MCF 10A (cell line): Measurements from ENCODE around the gene SPOCK2. TPM values are rescaled to one million over a fixed set of nuclear protein-coding genes. Genes with fewer than 3 reads are reported as not detected.

Experiments
- BruUV-seq: library from RNA; stranded (reverse); fragments of 400-500 nt; replicated peaks from 2 replicates; lab custom pipeline; 2021; lab: Mats Ljungman, UMichigan
- CTCF ChIA-PET: fragments of 300-600 bp; sonication (Branson Sonifier 250); formaldehyde crosslinking; extraction: SDS; loops from one replicate; lab custom pipeline; 2021; ENCODE audit warnings: antibody characterized with exemption, inconsistent platforms; lab: Yijun Ruan, JAX
- POLR2A ChIA-PET: fragments of 300-600, 350-650 bp; sonication (Branson Sonifier 250); formaldehyde crosslinking; extraction: SDS; loops from one replicate; lab custom pipeline; 2020; ENCODE audit warnings: antibody characterized with exemption, inconsistent platforms; lab: Yijun Ruan, JAX
- DNase-seq: peaks from one replicate; pipeline ENCODE4 v3.0.0-alpha.2; 2018; ENCODE audit not compliant: unreplicated experiment
- H3K27ac Mint-ChIP-seq: one replicate; pipeline ENCODE4 v1.8.0; 2022; ENCODE audit warnings: mild to moderate bottlenecking, low read depth, mixed read lengths; ENCODE audit not compliant: unreplicated experiment
- H3K27me3 Mint-ChIP-seq: one replicate; pipeline ENCODE4 v1.8.0; 2022; ENCODE audit warnings: mixed read lengths; ENCODE audit not compliant: insufficient read depth, unreplicated experiment
- H3K36me3 Mint-ChIP-seq: one replicate; pipeline ENCODE4 v1.8.0; 2022; ENCODE audit warnings: mild to moderate bottlenecking, moderate library complexity, mixed read lengths; ENCODE audit not compliant: insufficient read depth, unreplicated experiment
- H3K4me1 Mint-ChIP-seq: one replicate; pipeline ENCODE4 v1.8.0; 2022; ENCODE audit warnings: mixed read lengths; ENCODE audit not compliant: insufficient read depth, unreplicated experiment
- H3K4me3 Mint-ChIP-seq: one replicate; pipeline ENCODE4 v1.8.0; 2022; ENCODE audit warnings: mild to moderate bottlenecking, moderate library complexity, mixed read lengths; ENCODE audit not compliant: unreplicated experiment
- H3K9me3 Mint-ChIP-seq: one replicate; pipeline ENCODE4 v1.8.0; 2022; ENCODE audit warnings: mixed read lengths; ENCODE audit not compliant: unreplicated experiment
- intact Hi-C: fragments of 100-400 bp; cut with micrococcal nuclease; formaldehyde crosslinking; loops from 2 replicates; pipeline ENCODE4 v1.14.1; 2022
- total RNA-seq: library from RNA; stranded (reverse); gene quantifications from 2 replicates; pipeline ENCODE4 v1.2.3, GENCODE V29; 2022
- TF ChIP-seq, protein P1 (sequence below): fragments of 200-600 bp; IDR thresholded peaks from one replicate; pipeline ENCODE4 v1.8.0; 2022; ENCODE audit warnings: antibody characterized with exemption, mild to moderate bottlenecking; ENCODE audit not compliant: unreplicated experiment

Gene SPOCK2
- total RNA-seq, 1 experiment from 2014 or later, result 1.2 TPM

DNA sequence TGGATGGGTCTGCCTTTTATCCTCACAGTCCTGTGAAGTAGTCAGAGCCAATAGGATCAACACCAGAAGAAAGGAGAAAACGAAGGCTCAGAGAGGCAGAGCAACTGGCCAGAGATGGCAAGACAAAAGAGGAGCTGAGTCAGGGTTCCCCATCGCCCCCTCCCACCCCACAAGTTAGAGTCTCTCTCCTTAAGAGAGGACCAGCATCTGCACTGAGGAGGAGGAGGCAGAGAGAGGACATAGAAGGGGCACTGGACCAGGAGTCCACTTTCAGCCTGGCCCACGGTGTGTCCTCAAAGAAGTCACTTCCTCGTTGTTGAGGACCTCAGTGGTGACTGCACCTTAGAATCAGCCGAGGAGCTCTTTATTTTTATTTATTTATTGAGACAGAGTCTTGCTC is 11.6 kb downstream of the SPOCK2 start:
- Mint-ChIP-seq H3K4me3 (no peak overlapping the region), H3K4me1 (no peaks in the 10 kb centered on the region), H3K27ac (no peak overlapping the region), H3K9me3 (no peaks in the 10 kb centered on the region), H3K27me3 (no peaks in the 10 kb centered on the region), H3K36me3 (no peaks in the 10 kb centered on the region)
- no TSS peak for BruUV-seq
- CTCF ChIA-PET, result interaction anchor here (1.3 kb wide), 1 partner anchor 9 kb away, joined by 4 read pairs; no protein-coding TSS in a partner anchor
- TF ChIP-seq, protein P1, sequence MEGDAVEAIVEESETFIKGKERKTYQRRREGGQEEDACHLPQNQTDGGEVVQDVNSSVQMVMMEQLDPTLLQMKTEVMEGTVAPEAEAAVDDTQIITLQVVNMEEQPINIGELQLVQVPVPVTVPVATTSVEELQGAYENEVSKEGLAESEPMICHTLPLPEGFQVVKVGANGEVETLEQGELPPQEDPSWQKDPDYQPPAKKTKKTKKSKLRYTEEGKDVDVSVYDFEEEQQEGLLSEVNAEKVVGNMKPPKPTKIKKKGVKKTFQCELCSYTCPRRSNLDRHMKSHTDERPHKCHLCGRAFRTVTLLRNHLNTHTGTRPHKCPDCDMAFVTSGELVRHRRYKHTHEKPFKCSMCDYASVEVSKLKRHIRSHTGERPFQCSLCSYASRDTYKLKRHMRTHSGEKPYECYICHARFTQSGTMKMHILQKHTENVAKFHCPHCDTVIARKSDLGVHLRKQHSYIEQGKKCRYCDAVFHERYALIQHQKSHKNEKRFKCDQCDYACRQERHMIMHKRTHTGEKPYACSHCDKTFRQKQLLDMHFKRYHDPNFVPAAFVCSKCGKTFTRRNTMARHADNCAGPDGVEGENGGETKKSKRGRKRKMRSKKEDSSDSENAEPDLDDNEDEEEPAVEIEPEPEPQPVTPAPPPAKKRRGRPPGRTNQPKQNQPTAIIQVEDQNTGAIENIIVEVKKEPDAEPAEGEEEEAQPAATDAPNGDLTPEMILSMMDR, result no peak
- intact Hi-C loops, result no loop called here
- DNase-seq, result no peak
- POLR2A ChIA-PET, result no interaction called here

DNA sequence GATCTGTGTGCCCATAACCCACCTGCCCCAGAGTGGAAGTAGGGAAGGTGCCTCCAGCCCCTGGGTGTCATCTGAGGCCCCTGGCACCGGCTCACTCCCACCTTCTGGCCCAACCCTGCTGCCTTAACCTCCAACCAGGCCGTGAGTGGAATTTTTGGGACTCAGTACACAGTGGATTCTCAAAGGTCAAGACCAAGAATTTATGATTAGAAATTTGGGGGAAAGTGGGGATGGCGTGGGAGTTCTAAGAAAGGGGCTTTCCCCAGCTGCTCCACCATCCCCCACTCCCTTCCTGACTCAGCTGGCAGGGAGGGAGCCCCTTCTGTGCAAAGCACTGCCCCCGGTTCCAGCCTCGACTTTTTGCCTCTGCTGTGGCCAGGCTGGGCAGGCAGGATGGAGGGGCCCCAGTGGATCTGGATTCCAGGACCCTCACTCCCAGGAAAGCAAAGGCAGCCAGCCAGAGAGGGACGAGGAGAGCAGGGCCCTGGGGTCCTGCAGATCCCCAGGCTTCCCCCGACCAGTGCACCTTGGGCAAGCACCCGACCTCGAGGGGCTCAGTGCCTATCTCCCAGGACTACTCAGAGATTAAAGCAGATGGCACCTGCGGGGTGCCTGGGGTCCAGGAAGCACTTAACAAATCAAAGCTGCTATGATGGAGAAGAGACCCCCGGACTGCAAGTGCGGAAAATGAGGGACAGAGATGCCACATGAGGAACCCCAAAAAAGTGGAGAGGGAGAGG is 12.8 kb downstream of the SPOCK2 start:
- H3K27ac Mint-ChIP-seq, result no peak overlapping the region
- no peak for DNase-seq
- intact Hi-C loops, result no loop called here
- H3K4me1 Mint-ChIP-seq, result no peaks in the 10 kb centered on the region
- CTCF ChIA-PET, result interaction anchor here (0.6 to 1.3 kb wide), 3 partner anchors 7 to 540 kb away, joined by 3 to 4 read pairs (median 4); no protein-coding TSS in a partner anchor
- no TSS peak for BruUV-seq
- POLR2A ChIA-PET, result no interaction called here
- H3K4me3 Mint-ChIP-seq, result no peak overlapping the region
- no peaks in the 10 kb centered on the region for H3K36me3 Mint-ChIP-seq
- TF ChIP-seq, protein P1, result no peak
- no peaks in the 10 kb centered on the region for H3K9me3 Mint-ChIP-seq
- no peaks in the 10 kb centered on the region for H3K27me3 Mint-ChIP-seq

DNA sequence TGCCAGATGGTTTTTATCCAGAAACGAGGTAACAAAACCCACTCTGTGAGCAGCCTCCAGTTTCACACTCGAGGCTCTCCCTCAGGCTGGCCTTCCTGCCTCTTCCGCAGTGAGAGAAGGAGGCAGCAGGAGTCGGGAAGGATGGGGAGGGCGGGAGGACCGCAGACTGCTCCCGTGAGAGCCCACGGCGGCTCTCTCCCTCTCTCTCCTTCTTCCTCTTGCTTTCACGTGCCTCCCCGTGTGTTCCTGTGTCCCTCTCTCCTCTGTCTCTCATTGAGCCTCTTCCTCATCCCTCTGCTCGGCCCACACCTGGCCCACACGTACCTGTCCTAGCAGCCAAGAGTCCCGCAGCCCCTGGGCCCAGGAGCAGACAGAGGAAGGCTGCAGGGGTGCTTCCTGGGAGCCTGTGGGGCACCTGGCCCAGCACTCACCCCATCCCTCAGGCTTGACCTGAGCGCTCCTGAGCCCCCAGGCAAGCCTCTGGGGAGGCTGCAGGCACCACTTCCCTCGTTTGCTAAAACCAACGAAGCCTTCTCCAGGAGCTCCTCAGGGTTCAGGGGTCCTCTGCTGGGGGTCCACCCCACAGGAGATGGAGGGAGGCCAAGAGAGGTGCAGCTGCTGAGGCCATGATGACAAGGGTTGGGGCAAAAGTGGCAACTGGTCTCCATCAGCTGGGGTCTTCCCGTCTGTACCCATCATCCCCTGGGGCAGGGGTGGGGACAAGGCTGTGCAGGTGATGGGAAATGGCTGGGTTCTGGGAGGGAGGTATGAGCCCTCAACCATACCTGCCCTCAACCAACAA is 13.6 kb downstream of the SPOCK2 start:
- intact Hi-C loops, result no loop called here
- ChIA-PET CTCF (no interaction called here), POLR2A (no interaction called here)
- Mint-ChIP-seq H3K4me1 (no peaks in the 10 kb centered on the region), H3K4me3 (no peak overlapping the region), H3K27ac (no peak overlapping the region), H3K9me3 (no peaks in the 10 kb centered on the region), H3K27me3 (no peaks in the 10 kb centered on the region), H3K36me3 (no peaks in the 10 kb centered on the region)
- TF ChIP-seq, protein P1, result no peak
- no peak for DNase-seq
- no TSS peak for BruUV-seq
